ENCODE measurements around the gene RHOH. TPM values are rescaled to one million over a fixed set of nuclear protein-coding genes. Genes with fewer than 3 reads are reported as not detected.

The RHOH gene
- total RNA-seq, 2 donors from 2014 or later: 1.3 to 1.9 TPM

GRCh38 chr4:40269133-40269532 lies 72.3 kb downstream of the RHOH start:
- no peaks in the 10 kb centered on the region for H3K36me3 ChIP-seq
- no peak overlapping the region for H3K27ac ChIP-seq
- no peaks in the 10 kb centered on the region for H3K4me1 ChIP-seq (replicated peaks)
- H3K9me3 ChIP-seq: no peaks in the 10 kb centered on the region
- TF ChIP-seq POLR2AphosphoS5 (IDR thresholded peaks at IDR 0.05): no peak
- TF ChIP-seq CTCF (IDR thresholded peaks at IDR 0.05): no peak
- TF ChIP-seq POLR2A (IDR thresholded peaks at IDR 0.05): no peak
- WGBS: 67% methylated on average over 1 of the region's 1 CpG
- no peak for DNase-seq (ENCODE audit: low spot score)
- H3K27me3 ChIP-seq (replicated peaks; ENCODE audit: insufficient read depth): no peaks in the 10 kb centered on the region
- intact Hi-C loops (cut with DNase I): no loop called here
- no peak overlapping the region for H3K4me3 ChIP-seq

- H3K4me3 ChIP-seq: no peak overlapping the region
- no peaks in the 10 kb centered on the region for H3K36me3 ChIP-seq
- no peaks in the 10 kb centered on the region for H3K27me3 ChIP-seq (replicated peaks; ENCODE audit: insufficient read depth)
- WGBS: 73% methylated on average over 12 of the region's 12 CpGs
- DNase-seq (ENCODE audit: low spot score): no peak
- H3K27ac ChIP-seq: no peak overlapping the region
- intact Hi-C loops (cut with DNase I): no loop called here
- no peaks in the 10 kb centered on the region for H3K4me1 ChIP-seq (replicated peaks)
- no peaks in the 10 kb centered on the region for H3K9me3 ChIP-seq
- TF ChIP-seq POLR2AphosphoS5 (IDR thresholded peaks at IDR 0.05): no peak
- no peak for TF ChIP-seq CTCF (IDR thresholded peaks at IDR 0.05)
- no peak for TF ChIP-seq POLR2A (IDR thresholded peaks at IDR 0.05)
Measured at GRCh38 chr4:40270609-40271008, 73.8 kb downstream of the RHOH start.

GRCh38 chr4:40275065-40275730 lies 78.4 kb downstream of the RHOH start:
- H3K9me3 ChIP-seq: no peaks in the 10 kb centered on the region
- intact Hi-C loops (cut with DNase I): no loop called here
- H3K36me3 ChIP-seq: no peaks in the 10 kb centered on the region
- H3K4me1 ChIP-seq (replicated peaks): no peaks in the 10 kb centered on the region
- no peaks in the 10 kb centered on the region for H3K27me3 ChIP-seq (replicated peaks; ENCODE audit: insufficient read depth)
- 74% methylated on average over 3 of the region's 3 CpGs for WGBS
- no peak overlapping the region for H3K4me3 ChIP-seq
- TF ChIP-seq POLR2A (IDR thresholded peaks at IDR 0.05): no peak
- TF ChIP-seq POLR2AphosphoS5 (IDR thresholded peaks at IDR 0.05): no peak
- TF ChIP-seq CTCF (IDR thresholded peaks at IDR 0.05): no peak
- DNase-seq (ENCODE audit: low spot score): no peak
- no peak overlapping the region for H3K27ac ChIP-seq

DNA sequence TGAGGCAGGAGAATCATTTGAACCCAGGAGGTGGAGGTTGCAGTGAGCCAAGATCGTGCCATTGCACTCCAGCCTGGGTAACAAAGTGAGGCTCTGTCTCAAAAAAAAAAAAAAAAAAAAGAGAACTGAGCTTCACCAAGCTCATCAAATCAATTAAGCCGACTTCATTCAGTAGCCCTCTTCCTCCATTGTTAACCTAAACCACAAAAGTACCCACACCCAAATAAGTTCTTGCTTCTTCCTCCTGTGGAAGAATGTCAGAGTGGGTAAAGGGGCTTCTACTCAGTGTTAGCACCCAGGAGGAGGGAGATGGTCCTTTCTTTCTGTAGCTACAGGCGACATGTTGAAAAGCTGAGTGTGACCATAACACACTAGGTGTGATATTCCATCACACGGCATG lies 79.7 kb downstream of the RHOH start:
- intact Hi-C loops (cut with DNase I): no loop called here
- H3K27ac ChIP-seq: no peak overlapping the region
- H3K9me3 ChIP-seq: no peaks in the 10 kb centered on the region
- TF ChIP-seq CTCF (IDR thresholded peaks at IDR 0.05) (no peak), POLR2AphosphoS5 (IDR thresholded peaks at IDR 0.05) (no peak), POLR2A (IDR thresholded peaks at IDR 0.05) (no peak)
- DNase-seq (ENCODE audit: low spot score): no peak
- no peaks in the 10 kb centered on the region for H3K36me3 ChIP-seq
- no peak overlapping the region for H3K4me3 ChIP-seq
- no peaks in the 10 kb centered on the region for H3K27me3 ChIP-seq (replicated peaks; ENCODE audit: insufficient read depth)
- WGBS: 86% methylated on average over 4 of the region's 4 CpGs
- H3K4me1 ChIP-seq (replicated peaks): no peaks in the 10 kb centered on the region

DNA sequence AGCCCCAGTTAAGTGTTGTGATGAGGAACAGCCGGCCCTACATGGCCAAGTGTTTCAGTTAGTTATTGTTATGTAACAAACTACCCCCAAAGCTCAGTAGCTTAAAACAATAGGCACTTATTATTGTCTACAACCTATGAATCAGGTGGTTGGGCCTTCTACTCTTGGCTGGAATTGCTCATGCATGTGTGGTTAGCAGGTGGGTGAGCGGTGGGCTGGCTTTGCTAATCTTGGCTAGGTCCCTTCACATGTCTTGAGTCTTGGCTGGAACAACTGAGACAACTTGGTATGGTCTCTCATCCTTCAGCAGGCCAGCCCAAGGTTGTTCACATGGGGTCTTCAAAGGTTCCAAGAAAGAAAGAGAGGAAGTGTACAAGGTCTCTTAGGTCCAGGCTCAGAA lies 83.8 kb downstream of the RHOH start:
- Histone ChIP-seq H3K36me3 (no peaks in the 10 kb centered on the region), H3K27me3 (replicated peaks; ENCODE audit: insufficient read depth) (no peaks in the 10 kb centered on the region), H3K4me1 (replicated peaks) (no peaks in the 10 kb centered on the region), H3K4me3 (no peak overlapping the region), H3K9me3 (no peaks in the 10 kb centered on the region), H3K27ac (no peak overlapping the region)
- DNase-seq (ENCODE audit: low spot score): no peak
- no peak for TF ChIP-seq CTCF (IDR thresholded peaks at IDR 0.05)
- TF ChIP-seq POLR2A (IDR thresholded peaks at IDR 0.05): no peak
- 97% methylated on average over 2 of the region's 2 CpGs for WGBS
- intact Hi-C loops (cut with DNase I): no loop called here
